ENCODE data around the gene FHIT. TPM values are rescaled to one million over a fixed set of nuclear protein-coding genes. Genes with fewer than 3 reads are reported as not detected.
A peak's percentile ranks its signal among the peaks of the same experiment; 100 is the strongest.

The FHIT gene
- total RNA-seq, 1 donor from 2014 or later, result 23.8 TPM

GRCh38 chr3:60395173-60395762 is 856.0 kb downstream of the FHIT start:
- Mint-ChIP-seq H3K9me3 (no peaks in the 10 kb centered on the region), H3K36me3 (ENCODE audit: low read depth) (no peaks in the 10 kb centered on the region), H3K4me3 (no peak overlapping the region), H3K4me1 (peaks cover 4% of the 10 kb centered on the region), H3K27me3 (no peaks in the 10 kb centered on the region), H3K27ac (no peak overlapping the region)
- intact Hi-C loops (cut with micrococcal nuclease), result no loop called here
- no peak for DNase-seq

DNA sequence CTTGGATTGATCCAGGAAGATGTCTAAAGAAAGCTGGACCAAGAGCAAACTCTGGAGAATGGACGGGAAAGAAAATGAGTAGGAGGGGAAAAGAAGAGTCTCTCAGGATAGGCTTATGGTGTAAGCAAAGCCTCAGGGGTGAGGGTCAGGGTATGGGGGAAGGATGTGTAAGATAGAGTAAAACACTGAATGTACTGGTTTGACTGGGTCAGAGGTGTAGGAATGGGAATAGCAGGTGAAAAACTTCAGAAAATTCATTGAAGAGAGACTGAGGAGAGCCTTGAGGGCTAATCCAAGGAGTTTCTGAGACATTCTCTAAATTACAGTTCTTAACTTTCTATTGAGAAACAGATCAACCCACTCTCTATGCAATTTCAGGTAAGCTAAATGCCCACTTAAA is 857.3 kb downstream of the FHIT start:
- no peak overlapping the region for H3K4me3 Mint-ChIP-seq
- no peak overlapping the region for H3K27ac Mint-ChIP-seq
- intact Hi-C loops (cut with micrococcal nuclease), result no loop called here
- no peaks in the 10 kb centered on the region for H3K4me1 Mint-ChIP-seq
- no peaks in the 10 kb centered on the region for H3K27me3 Mint-ChIP-seq
- H3K9me3 Mint-ChIP-seq, result no peaks in the 10 kb centered on the region
- no peaks in the 10 kb centered on the region for H3K36me3 Mint-ChIP-seq (ENCODE audit: low read depth)
- no peak for DNase-seq

- Mint-ChIP-seq H3K27ac (no peak overlapping the region), H3K4me3 (no peak overlapping the region), H3K36me3 (ENCODE audit: low read depth) (no peaks in the 10 kb centered on the region), H3K9me3 (no peaks in the 10 kb centered on the region), H3K27me3 (no peaks in the 10 kb centered on the region), H3K4me1 (no peaks in the 10 kb centered on the region)
- intact Hi-C loops (cut with micrococcal nuclease), result no loop called here
- DNase-seq, result no peak
Measured at GRCh38 chr3:60392501-60392900, 858.8 kb downstream of the FHIT start.

- intact Hi-C loops (cut with micrococcal nuclease), result no loop called here
- no peaks in the 10 kb centered on the region for H3K27me3 Mint-ChIP-seq
- no peak for DNase-seq
- H3K36me3 Mint-ChIP-seq (ENCODE audit: low read depth), result no peaks in the 10 kb centered on the region
- H3K9me3 Mint-ChIP-seq, result no peaks in the 10 kb centered on the region
- H3K4me3 Mint-ChIP-seq, result no peak overlapping the region
- H3K27ac Mint-ChIP-seq, result no peak overlapping the region
- H3K4me1 Mint-ChIP-seq, result no peaks in the 10 kb centered on the region
Measured at GRCh38 chr3:60391292-60391691, 860.0 kb downstream of the FHIT start.

DNA sequence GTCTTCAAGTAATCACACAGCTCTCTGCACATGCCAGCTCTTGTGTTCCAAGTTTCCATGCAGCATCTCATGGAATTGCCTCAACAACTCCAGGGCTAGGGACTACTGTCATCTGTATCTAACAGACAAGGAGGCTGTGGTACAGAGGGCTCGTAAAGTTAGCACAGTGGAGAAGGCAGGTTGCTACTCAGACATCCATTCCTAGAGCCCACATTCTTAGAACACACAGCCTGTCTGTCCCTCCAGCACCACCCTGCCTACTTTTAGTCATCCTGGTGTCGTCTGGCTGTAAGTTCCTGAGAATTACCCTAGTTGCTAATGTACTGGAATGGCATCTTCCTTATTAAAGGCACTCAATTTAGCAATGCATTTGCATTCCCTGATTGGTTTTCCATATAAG is 862.5 kb downstream of the FHIT start:
- H3K4me1 Mint-ChIP-seq, result no peaks in the 10 kb centered on the region
- intact Hi-C loops (cut with micrococcal nuclease), result no loop called here
- no peak for DNase-seq
- H3K4me3 Mint-ChIP-seq, result no peak overlapping the region
- H3K36me3 Mint-ChIP-seq (ENCODE audit: low read depth), result no peaks in the 10 kb centered on the region
- H3K27ac Mint-ChIP-seq, result no peak overlapping the region
- H3K9me3 Mint-ChIP-seq, result no peaks in the 10 kb centered on the region
- H3K27me3 Mint-ChIP-seq, result no peaks in the 10 kb centered on the region

DNA sequence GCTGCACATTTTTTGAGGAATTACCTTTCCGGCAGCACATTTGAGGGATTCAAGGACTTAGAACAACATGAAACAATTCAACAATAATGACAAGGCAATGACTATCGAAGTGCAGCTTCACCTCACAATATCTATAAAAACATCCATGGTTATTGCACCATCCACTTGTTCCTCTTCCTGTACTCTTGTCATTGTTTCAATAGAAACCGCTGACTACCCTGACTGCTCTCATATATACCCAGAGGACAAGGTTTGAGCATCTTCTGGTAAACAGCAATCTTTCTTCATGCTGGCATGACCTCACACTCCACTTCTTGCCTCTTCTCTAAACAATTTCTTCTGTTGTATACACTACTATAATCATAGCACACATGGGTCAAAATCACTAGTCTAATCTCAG is 864.9 kb downstream of the FHIT start:
- Mint-ChIP-seq H3K4me3 (no peak overlapping the region), H3K27me3 (no peaks in the 10 kb centered on the region), H3K27ac (no peak overlapping the region), H3K9me3 (no peaks in the 10 kb centered on the region), H3K36me3 (ENCODE audit: low read depth) (no peaks in the 10 kb centered on the region), H3K4me1 (no peaks in the 10 kb centered on the region)
- no peak for DNase-seq
- intact Hi-C loops (cut with micrococcal nuclease), result no loop called here

DNA sequence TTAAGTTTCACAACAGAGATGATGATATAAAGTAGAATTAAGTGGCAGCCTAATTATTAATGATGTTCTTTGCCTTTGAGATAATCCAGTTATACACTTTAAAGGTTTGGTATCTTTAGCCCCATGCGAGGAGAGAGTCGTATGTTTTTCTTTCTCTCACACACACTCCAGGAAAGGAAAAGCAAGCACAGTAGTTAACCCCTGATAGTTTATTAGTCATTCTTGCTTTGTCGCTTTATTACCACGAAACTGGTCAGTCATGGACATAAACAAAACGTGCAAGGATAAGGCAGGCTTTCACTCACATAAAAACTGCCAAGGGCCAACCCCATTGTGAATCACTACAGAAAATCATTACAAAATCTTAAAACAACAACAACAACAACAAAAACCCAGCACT is 866.9 kb downstream of the FHIT start:
- intact Hi-C loops (cut with micrococcal nuclease), result no loop called here
- no peaks in the 10 kb centered on the region for H3K4me1 Mint-ChIP-seq
- H3K27ac Mint-ChIP-seq, result no peak overlapping the region
- no peaks in the 10 kb centered on the region for H3K27me3 Mint-ChIP-seq
- no peak for DNase-seq
- no peak overlapping the region for H3K4me3 Mint-ChIP-seq
- H3K36me3 Mint-ChIP-seq (ENCODE audit: low read depth), result no peaks in the 10 kb centered on the region
- H3K9me3 Mint-ChIP-seq, result no peaks in the 10 kb centered on the region

- H3K4me3 Mint-ChIP-seq, result no peak overlapping the region
- H3K27ac Mint-ChIP-seq, result no peak overlapping the region
- DNase-seq, result no peak
- intact Hi-C loops (cut with micrococcal nuclease), result no loop called here
- H3K9me3 Mint-ChIP-seq, result no peaks in the 10 kb centered on the region
- no peaks in the 10 kb centered on the region for H3K27me3 Mint-ChIP-seq
- no peaks in the 10 kb centered on the region for H3K36me3 Mint-ChIP-seq (ENCODE audit: low read depth)
- H3K4me1 Mint-ChIP-seq, result no peaks in the 10 kb centered on the region
Measured at GRCh38 chr3:60383345-60383744, 867.9 kb downstream of the FHIT start.

DNA sequence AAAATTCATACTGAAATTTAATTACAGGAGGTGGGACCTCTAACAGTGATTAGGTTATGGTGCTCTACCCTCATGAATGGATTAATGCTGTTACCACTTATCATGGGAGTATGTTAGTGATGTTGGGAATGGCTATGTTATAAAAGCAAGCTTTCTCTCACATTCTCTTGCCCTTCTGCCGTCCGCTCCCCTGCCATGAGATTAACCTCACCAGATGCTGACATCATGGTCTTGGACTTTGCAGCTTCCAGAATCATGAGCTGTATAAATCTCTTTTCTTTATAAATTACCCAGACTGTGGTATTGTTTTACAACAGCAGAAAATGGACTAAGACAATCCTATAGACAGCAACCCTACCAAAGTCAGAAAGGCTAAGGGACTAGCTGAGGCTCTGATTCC is 884.8 kb downstream of the FHIT start:
- no peak overlapping the region for H3K27ac Mint-ChIP-seq
- H3K9me3 Mint-ChIP-seq, result peaks cover 22% of the 10 kb centered on the region
- intact Hi-C loops (cut with micrococcal nuclease), result loop anchor here (10.0 kb wide), 1 partner anchor 1158 kb away; no protein-coding TSS in a partner anchor

GRCh38 chr3:60365360-60365759 is 885.9 kb downstream of the FHIT start:
- Mint-ChIP-seq H3K4me1 (peaks cover 18% of the 10 kb centered on the region), H3K9me3 (peaks cover 24% of the 10 kb centered on the region), H3K36me3 (ENCODE audit: low read depth) (peaks cover 4% of the 10 kb centered on the region), H3K27me3 (no peaks in the 10 kb centered on the region), H3K27ac (peak overlapping the region; percentile 51), H3K4me3 (no peak overlapping the region)
- intact Hi-C loops (cut with micrococcal nuclease), result loop anchor here (1.0 to 10.0 kb wide), 3 partner anchors 173 to 1159 kb away; no protein-coding TSS in a partner anchor
- DNase-seq, result no peak

More for the DNA sequence above, 884.8 kb downstream of the FHIT start:
- H3K4me3 Mint-ChIP-seq, result no peak overlapping the region
- H3K36me3 Mint-ChIP-seq (ENCODE audit: low read depth), result peaks cover 4% of the 10 kb centered on the region
- peaks cover 18% of the 10 kb centered on the region for H3K4me1 Mint-ChIP-seq
- H3K27me3 Mint-ChIP-seq, result no peaks in the 10 kb centered on the region
- no peak for DNase-seq

- Mint-ChIP-seq H3K27ac (no peak overlapping the region), H3K27me3 (no peaks in the 10 kb centered on the region)
- DNase-seq, result no peak
Measured at GRCh38 chr3:60364475-60364874, 886.8 kb downstream of the FHIT start.

GRCh38 chr3:60363817-60364216 is 887.4 kb downstream of the FHIT start:
- H3K27me3 Mint-ChIP-seq, result no peaks in the 10 kb centered on the region
- DNase-seq, result peak; percentile 56
- H3K27ac Mint-ChIP-seq, result peak overlapping the region; percentile 43
- H3K9me3 Mint-ChIP-seq, result peaks cover 22% of the 10 kb centered on the region
- peaks cover 18% of the 10 kb centered on the region for H3K4me1 Mint-ChIP-seq
- H3K4me3 Mint-ChIP-seq, result no peak overlapping the region
- peaks cover 4% of the 10 kb centered on the region for H3K36me3 Mint-ChIP-seq (ENCODE audit: low read depth)
- intact Hi-C loops (cut with micrococcal nuclease), result loop anchor here (5.0 to 10.0 kb wide), 2 partner anchors 62 to 1161 kb away; no protein-coding TSS in a partner anchor

More at GRCh38 chr3:60364475-60364874, 886.8 kb downstream of the FHIT start:
- Mint-ChIP-seq H3K4me3 (no peak overlapping the region), H3K4me1 (peaks cover 18% of the 10 kb centered on the region), H3K9me3 (peaks cover 25% of the 10 kb centered on the region), H3K36me3 (ENCODE audit: low read depth) (peaks cover 4% of the 10 kb centered on the region)
- intact Hi-C loops (cut with micrococcal nuclease), result loop anchor here (5.0 to 10.0 kb wide), 2 partner anchors 62 to 1160 kb away; no protein-coding TSS in a partner anchor

DNA sequence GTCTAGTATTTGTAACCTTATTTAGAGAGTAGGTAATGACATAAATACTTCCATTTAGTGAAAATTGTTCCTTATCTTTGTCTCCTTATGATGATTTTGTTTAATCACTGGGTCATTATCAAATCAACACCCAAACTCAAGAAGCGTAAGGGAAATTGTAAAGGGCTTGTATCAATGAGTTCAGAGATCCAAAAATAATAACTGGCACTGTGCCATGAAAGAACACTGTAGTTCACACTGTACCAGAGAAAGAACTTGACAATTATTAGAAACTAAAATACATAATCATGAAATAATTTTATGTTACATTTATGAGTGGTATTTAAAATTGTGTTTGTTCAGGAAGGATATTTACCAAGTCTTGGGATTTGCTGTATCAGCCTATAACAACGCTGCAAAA is 895.4 kb downstream of the FHIT start:
- H3K4me3 Mint-ChIP-seq, result no peak overlapping the region
- H3K36me3 Mint-ChIP-seq (ENCODE audit: low read depth), result no peaks in the 10 kb centered on the region
- peaks cover 15% of the 10 kb centered on the region for H3K9me3 Mint-ChIP-seq
- intact Hi-C loops (cut with micrococcal nuclease), result no loop called here
- no peak for DNase-seq
- H3K4me1 Mint-ChIP-seq, result no peaks in the 10 kb centered on the region
- no peak overlapping the region for H3K27ac Mint-ChIP-seq
- no peaks in the 10 kb centered on the region for H3K27me3 Mint-ChIP-seq

- Mint-ChIP-seq H3K27me3 (no peaks in the 10 kb centered on the region), H3K4me1 (no peaks in the 10 kb centered on the region), H3K9me3 (peaks cover 13% of the 10 kb centered on the region), H3K27ac (no peak overlapping the region), H3K36me3 (ENCODE audit: low read depth) (no peaks in the 10 kb centered on the region), H3K4me3 (no peak overlapping the region)
- intact Hi-C loops (cut with micrococcal nuclease), result no loop called here
- DNase-seq, result no peak
Measured at GRCh38 chr3:60351481-60351880, 899.8 kb downstream of the FHIT start.

GRCh38 chr3:60344340-60344739 is 906.9 kb downstream of the FHIT start:
- DNase-seq, result peak; percentile 5
- Mint-ChIP-seq H3K4me1 (no peaks in the 10 kb centered on the region), H3K36me3 (ENCODE audit: low read depth) (no peaks in the 10 kb centered on the region), H3K4me3 (no peak overlapping the region), H3K27ac (no peak overlapping the region), H3K27me3 (no peaks in the 10 kb centered on the region), H3K9me3 (peaks cover 18% of the 10 kb centered on the region)
- intact Hi-C loops (cut with micrococcal nuclease), result no loop called here
